OCI-LY3 (cell line): Measurements from ENCODE around the gene TNNI3K.

Experiments
- H2AFZ ChIP-seq: fragments of 200-600, 300-600 bp; shearing (Covaris generic); 2 replicates; pipeline ENCODE4 v1.6.0; 2014; ENCODE audit warnings: antibody characterized with exemption, low read depth, low read length
- H3K27ac ChIP-seq: fragments of 200-600, 300-600 bp; sonication (generic); 2 replicates; pipeline ENCODE4 v1.5.1; 2014; ENCODE audit warnings: mild to moderate bottlenecking, low read length, moderate library complexity, mixed read lengths
- H3K27me3 ChIP-seq: fragments of 200-600, 300-600 bp; sonication (generic); 2 replicates; pipeline ENCODE4 v1.6.1; 2014; ENCODE audit warnings: low read depth, low read length, mixed read lengths
- H3K36me3 ChIP-seq: fragments of 200-600, 300-600 bp; sonication (generic); replicated peaks from 2 replicates; pipeline ENCODE3; 2014; ENCODE audit warnings: low read depth, low read length, mixed read lengths
- H3K4me1 ChIP-seq: fragments of 300-600, 200-600 bp; sonication (generic); 2 replicates; pipeline ENCODE4 v1.6.1; 2014; ENCODE audit warnings: low read length, mixed read lengths
- H3K4me2 ChIP-seq: fragments of 200-600, 300-600 bp; sonication (generic); 2 replicates; pipeline ENCODE4 v1.6.1; 2014; ENCODE audit warnings: low read length, mixed read lengths
- H3K4me3 ChIP-seq: fragments of 300-600, 200-600 bp; sonication (generic); 2 replicates; pipeline ENCODE4 v1.5.1; 2014; ENCODE audit warnings: antibody characterized with exemption, mild to moderate bottlenecking, low read length, moderate library complexity
- H3K79me2 ChIP-seq: fragments of 300-600, 200-600 bp; shearing (Covaris generic); 2 replicates; pipeline ENCODE4 v1.6.1; 2014; ENCODE audit warnings: mild to moderate bottlenecking, low read length, mixed read lengths
- H3K9ac ChIP-seq: fragments of 300-600, 200-600 bp; shearing (Covaris generic); 2 replicates; pipeline ENCODE4 v1.6.0; 2014; ENCODE audit warnings: mild to moderate bottlenecking, low read length, moderate library complexity
- H3K9me3 ChIP-seq: fragments of 200-600, 300-600 bp; shearing (Covaris generic); 2 replicates; pipeline ENCODE4 v1.6.1; 2014; ENCODE audit warnings: low read length, mixed read lengths; ENCODE audit not compliant: insufficient read depth
- H4K20me1 ChIP-seq: fragments of 200-600, 300-600 bp; sonication (generic); 2 replicates; pipeline ENCODE4 v1.6.1; 2016; ENCODE audit warnings: low read length, mixed read lengths; ENCODE audit not compliant: insufficient read depth
- EZH2phosphoT487 ChIP-seq: fragments of 200-600 bp; shearing (Covaris generic); IDR thresholded peaks from 2 replicates; pipeline ENCODE4 v1.6.1; 2018; ENCODE audit warnings: antibody characterized with exemption, mixed run types, low read depth
- TF ChIP-seq, protein P1 (sequence below): fragments of 200-600, 300-600 bp; sonication (generic); IDR thresholded peaks from 2 replicates; pipeline ENCODE4 v1.5.1; 2014; ENCODE audit warnings: antibody characterized with exemption, low read length, low read depth

The TNNI3K gene

DNA sequence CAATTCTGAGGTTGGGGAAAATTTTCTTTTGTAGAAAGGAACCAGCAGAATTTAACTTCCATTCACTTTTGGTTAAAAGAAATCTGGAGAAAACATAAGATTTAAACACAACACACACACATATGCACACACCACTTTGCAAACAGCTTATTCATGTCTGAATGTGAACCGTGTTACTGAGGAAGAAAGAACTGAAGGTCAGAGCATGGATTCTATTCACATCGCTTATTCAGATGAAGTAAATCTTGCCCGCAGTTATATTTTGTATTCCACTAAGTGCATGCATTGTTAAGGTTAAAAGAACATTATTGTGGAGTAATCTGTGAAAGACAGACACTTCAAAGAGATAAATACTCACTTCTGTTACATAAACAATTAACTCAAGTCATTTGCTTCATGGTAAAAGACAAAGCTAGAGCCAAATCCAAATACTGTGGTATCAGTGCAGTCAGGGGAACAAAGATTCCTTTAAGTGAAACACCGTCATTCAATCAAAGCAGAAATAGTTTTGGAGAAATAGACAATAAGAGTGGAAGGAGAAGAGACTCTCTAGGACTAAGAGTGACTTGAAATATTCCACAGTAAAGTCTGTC lies 195.3 kb downstream of the TNNI3K start:
- no peak for TF ChIP-seq EZH2phosphoT487
- TF ChIP-seq, protein P1, sequence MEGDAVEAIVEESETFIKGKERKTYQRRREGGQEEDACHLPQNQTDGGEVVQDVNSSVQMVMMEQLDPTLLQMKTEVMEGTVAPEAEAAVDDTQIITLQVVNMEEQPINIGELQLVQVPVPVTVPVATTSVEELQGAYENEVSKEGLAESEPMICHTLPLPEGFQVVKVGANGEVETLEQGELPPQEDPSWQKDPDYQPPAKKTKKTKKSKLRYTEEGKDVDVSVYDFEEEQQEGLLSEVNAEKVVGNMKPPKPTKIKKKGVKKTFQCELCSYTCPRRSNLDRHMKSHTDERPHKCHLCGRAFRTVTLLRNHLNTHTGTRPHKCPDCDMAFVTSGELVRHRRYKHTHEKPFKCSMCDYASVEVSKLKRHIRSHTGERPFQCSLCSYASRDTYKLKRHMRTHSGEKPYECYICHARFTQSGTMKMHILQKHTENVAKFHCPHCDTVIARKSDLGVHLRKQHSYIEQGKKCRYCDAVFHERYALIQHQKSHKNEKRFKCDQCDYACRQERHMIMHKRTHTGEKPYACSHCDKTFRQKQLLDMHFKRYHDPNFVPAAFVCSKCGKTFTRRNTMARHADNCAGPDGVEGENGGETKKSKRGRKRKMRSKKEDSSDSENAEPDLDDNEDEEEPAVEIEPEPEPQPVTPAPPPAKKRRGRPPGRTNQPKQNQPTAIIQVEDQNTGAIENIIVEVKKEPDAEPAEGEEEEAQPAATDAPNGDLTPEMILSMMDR, result no peak
- H3K9me3 ChIP-seq, result no peaks in the 10 kb centered on the region

DNA sequence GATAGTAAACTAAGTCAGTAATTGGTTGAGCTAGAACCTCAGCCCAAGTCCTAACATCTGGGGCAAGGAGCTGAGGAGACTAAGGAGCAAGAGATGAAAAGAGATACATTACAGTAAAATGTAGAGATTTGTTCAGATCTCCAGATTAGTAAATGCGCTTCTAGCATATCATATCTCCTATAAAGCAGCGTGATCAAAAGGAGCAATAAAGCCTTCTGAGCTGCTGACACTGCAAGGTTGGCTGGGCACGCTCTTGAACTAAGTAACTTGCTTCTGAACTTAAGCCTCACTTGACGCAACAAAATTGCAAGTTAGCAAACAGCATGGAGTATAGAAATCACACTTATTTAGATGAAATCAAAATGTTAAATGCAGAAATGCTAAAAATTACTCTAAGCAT lies 196.3 kb downstream of the TNNI3K start:
- Histone ChIP-seq H3K4me1 (peaks cover 12% of the 10 kb centered on the region), H3K4me3 (no peak overlapping the region), H3K79me2 (no peaks in the 10 kb centered on the region), H2AFZ (no peak overlapping the region), H3K27ac (no peak overlapping the region), H3K9ac (no peak overlapping the region), H3K9me3 (no peaks in the 10 kb centered on the region), H4K20me1 (no peaks in the 10 kb centered on the region), H3K36me3 (no peaks in the 10 kb centered on the region), H3K27me3 (no peaks in the 10 kb centered on the region), H3K4me2 (no peak overlapping the region)
- no peak for TF ChIP-seq EZH2phosphoT487
- TF ChIP-seq, protein P1, result no peak

More for the DNA sequence above, 195.3 kb downstream of the TNNI3K start:
- Histone ChIP-seq H3K79me2 (no peaks in the 10 kb centered on the region), H3K4me3 (no peak overlapping the region), H2AFZ (no peak overlapping the region), H3K27me3 (no peaks in the 10 kb centered on the region), H3K4me1 (peaks cover under 1% of the 10 kb centered on the region; the same call in 1 of the 2 replicates), H3K4me2 (no peak overlapping the region), H3K9ac (no peak overlapping the region), H4K20me1 (no peaks in the 10 kb centered on the region), H3K36me3 (no peaks in the 10 kb centered on the region), H3K27ac (no peak overlapping the region)

DNA sequence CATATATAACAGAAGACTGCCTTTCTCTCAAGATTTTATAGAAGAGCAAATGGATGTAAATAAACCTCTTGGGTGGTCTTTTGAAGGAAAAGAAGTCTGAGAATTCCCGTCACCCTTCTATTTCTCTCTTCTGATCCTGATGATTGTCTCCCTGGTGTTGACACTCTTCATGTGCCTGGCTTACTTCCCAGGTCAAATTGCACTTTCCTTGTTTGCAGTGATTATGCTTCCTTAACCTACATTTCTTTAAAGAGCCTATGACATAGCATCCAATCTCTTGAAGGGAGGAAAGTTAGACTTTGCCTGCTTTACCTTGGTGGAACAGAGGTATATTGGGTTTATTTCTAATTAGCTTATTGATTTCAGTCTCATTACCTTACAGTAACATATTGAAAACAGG lies 197.1 kb downstream of the TNNI3K start:
- no peak for TF ChIP-seq EZH2phosphoT487
- TF ChIP-seq, protein P1, result no peak

DNA sequence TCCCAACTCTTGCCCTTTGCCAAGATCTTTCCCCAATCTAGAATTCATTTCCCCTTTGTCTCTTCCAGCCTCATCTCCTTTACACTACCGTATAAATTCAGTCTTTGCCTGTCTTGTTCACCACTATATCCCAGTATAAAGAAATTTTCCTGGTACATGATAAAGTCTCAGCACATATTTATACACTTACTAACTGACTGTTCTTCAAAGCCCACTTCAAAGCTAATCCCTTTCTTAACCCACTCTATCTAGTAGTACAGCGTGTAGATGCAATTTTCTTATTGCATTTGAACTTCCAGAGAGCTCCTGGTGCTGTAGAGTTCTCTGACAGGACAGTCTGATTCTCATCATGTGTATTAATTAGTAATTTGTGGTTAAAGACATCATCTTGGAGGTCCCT lies 199.1 kb downstream of the TNNI3K start:
- H3K27ac ChIP-seq, result no peak overlapping the region
- no peaks in the 10 kb centered on the region for H3K36me3 ChIP-seq
- no peaks in the 10 kb centered on the region for H3K27me3 ChIP-seq
- no peaks in the 10 kb centered on the region for H4K20me1 ChIP-seq
- no peak for TF ChIP-seq EZH2phosphoT487
- TF ChIP-seq, protein P1, result no peak
- no peaks in the 10 kb centered on the region for H3K9me3 ChIP-seq
- H3K4me3 ChIP-seq, result no peak overlapping the region
- H3K79me2 ChIP-seq, result no peaks in the 10 kb centered on the region
- H3K9ac ChIP-seq, result no peak overlapping the region
- H3K4me2 ChIP-seq, result no peak overlapping the region
- no peak overlapping the region for H2AFZ ChIP-seq
- peaks cover 22% of the 10 kb centered on the region for H3K4me1 ChIP-seq

More for the DNA sequence above, 197.1 kb downstream of the TNNI3K start:
- H3K79me2 ChIP-seq, result no peaks in the 10 kb centered on the region
- H3K36me3 ChIP-seq, result no peaks in the 10 kb centered on the region
- H3K27ac ChIP-seq, result no peak overlapping the region
- no peak overlapping the region for H3K4me2 ChIP-seq
- no peaks in the 10 kb centered on the region for H4K20me1 ChIP-seq
- H3K9ac ChIP-seq, result no peak overlapping the region
- no peaks in the 10 kb centered on the region for H3K27me3 ChIP-seq
- H3K4me3 ChIP-seq, result no peak overlapping the region
- no peaks in the 10 kb centered on the region for H3K9me3 ChIP-seq
- H2AFZ ChIP-seq, result no peak overlapping the region
- peaks cover 20% of the 10 kb centered on the region for H3K4me1 ChIP-seq
